Sciatic nerve (tissue), 2 donors: Measurements from ENCODE around the gene ZDHHC8. TPM values are rescaled to one million over a fixed set of nuclear protein-coding genes. Genes with fewer than 3 reads are reported as not detected.
"Not testable (repeated sequence)": the region's sequence is repeated elsewhere in the genome, so short reads cannot be mapped to it uniquely, and the experiment has no call there.

Experiments
- ATAC-seq: fragments of 200-7000 bp; cut with Tn5 transposase; one replicate; pipeline ENCODE4 v1.9.1; 2020; ENCODE audit warnings: mild to moderate bottlenecking, moderate library complexity
- DNase-seq: peaks from one replicate; pipeline ENCODE4 v3.0.0-alpha.2; 2020; ENCODE audit warnings: low spot score
- intact Hi-C: fragments of 100-400 bp; cut with DNase I; formaldehyde crosslinking; loops from one replicate; pipeline ENCODE4 v1.14.2; 2022
- total RNA-seq: library from RNA; stranded (reverse); fragmentation: NEBNext Ultra II Directional; extraction: Animal tissue kit (Norgen Biotek cat#: 25700); gene quantifications from one replicate; pipeline ENCODE4 v1.2.1, GENCODE V29; 2021
- donor health status: DM: no; HTN: no; CAD: no.
- donor health status: DM: no; HTN: no; CAD: no.

ZDHHC8 gene
- total RNA-seq, 1 donor from 2014 or later, result 143 TPM

GRCh38 chr22:20150381-20151275, 19.0 kb downstream of the ZDHHC8 start, which contains the start of gene CCDC188:
CCDC188 (minus strand) TSS chr22:20151055; CDS start chr22:20150986, 69 bp downstream.
- DNase-seq (no peak), ATAC-seq (no peak)
- intact Hi-C loops, result no loop called here

GRCh38 chr22:20151276-20151588, 19.6 kb downstream of the ZDHHC8 start:
- intact Hi-C loops, result no loop called here
- DNase-seq, result no peak
- no peak for ATAC-seq

DNA sequence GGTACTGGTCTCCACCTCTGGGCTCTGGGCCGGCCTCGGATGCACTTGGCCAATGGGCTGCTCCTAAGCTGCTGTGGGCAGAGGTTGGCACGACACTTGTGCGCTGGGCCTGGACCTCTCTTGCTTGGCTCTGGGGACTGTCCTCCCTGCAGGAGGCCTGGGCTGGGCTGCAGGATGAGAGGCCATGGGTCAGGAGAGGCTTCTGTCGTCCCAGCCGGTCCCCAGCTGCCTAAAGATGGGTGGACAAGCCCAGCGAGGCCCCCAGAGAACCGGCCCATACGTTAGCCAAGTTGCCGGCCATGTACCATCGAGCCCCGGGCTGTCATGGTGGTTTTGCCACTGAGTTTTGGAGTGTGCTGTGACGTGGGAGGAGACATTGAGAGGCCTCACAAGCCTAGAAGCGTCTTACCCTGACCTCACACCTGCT, 20.9 kb downstream of the ZDHHC8 start:
- intact Hi-C loops, result no loop called here
- ATAC-seq, result no peak

DNA sequence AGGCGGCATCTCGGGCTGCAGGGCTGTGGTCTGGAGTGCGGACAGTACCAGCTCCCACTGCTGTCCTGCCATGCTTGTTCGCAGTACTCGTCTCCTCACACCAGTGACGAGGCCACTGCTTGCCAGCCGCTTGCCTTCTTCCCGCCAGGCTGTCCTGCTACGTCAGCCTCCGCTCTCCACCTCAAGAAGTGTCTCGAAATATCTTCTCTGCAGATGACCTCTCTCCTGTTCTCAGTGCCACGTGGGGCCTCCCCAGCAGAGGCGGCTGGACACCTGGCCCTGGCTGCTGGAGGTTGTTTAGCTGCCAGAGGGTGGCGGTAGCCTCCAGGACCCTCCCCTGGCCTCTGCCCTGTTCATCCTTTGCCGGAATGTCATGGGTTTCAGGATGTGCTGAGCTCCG, 22.3 kb downstream of the ZDHHC8 start:
- DNase-seq (no peak), ATAC-seq (no peak)
- intact Hi-C loops, result no loop called here

More for the DNA sequence above, 20.9 kb downstream of the ZDHHC8 start:
- no peak for DNase-seq

GRCh38 chr22:20154602-20155187, 23.1 kb downstream of the ZDHHC8 start:
- no peak for DNase-seq
- no peak for ATAC-seq
- intact Hi-C loops, result loop anchor here (5.0 kb wide), 1 partner anchor 113 kb away; the partner anchor contains the start of gene RTN4R

DNA sequence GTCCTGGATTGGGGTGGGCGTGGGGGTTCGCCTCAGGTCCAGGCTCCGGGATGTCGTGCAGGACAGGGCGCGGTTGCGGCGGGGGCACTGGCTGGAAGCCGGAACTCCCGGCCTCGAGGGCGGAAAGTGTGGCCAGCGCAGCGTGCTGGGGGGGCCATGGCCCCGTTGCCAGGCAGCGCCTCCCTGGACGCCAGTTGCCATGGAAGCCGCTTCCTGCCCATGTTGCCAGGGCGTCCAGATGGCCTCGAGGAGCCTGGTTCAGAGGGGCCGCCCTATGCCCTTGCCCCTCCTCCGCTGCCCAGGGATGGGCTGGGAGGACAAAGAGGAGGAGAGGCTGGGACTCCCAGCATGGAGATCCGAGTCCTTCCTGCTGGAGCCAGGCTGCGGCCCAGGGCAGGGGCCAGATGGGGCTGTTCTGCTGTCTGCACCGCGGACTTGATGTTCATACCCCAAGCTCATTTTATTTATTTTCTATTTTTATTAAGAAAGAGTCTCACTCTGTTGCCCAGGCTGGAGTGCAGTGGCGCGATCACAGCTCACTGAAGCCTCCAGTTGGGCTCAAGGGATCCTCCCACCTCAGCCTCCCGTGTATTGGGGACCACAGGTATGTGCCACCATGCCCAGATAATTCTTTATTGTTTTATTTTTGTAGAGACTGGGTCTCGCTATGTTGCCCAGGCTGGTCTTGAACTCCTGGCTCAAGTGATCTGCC, 23.9 kb downstream of the ZDHHC8 start:
- DNase-seq (peak; percentile 79), ATAC-seq (peak; percentile 81)
- intact Hi-C loops, result loop anchor here (2.0 to 5.0 kb wide), 2 partner anchors 112 to 129 kb away; partner anchors contain the start of gene RTN4R

GRCh38 chr22:20156042-20156389, 24.4 kb downstream of the ZDHHC8 start:
- DNase-seq (no peak), ATAC-seq (no peak)
- intact Hi-C loops, result loop anchor here (2.0 to 5.0 kb wide), 2 partner anchors 111 to 129 kb away; partner anchors contain the start of gene RTN4R

- DNase-seq, result peak; percentile 95
- intact Hi-C loops, result loop anchor here (2.0 to 5.0 kb wide), 2 partner anchors 110 to 128 kb away; partner anchors contain the start of gene RTN4R
- peak; percentile 74 for ATAC-seq
Observed at GRCh38 chr22:20156611-20157429, 25.2 kb downstream of the ZDHHC8 start.

- DNase-seq (no peak), ATAC-seq (no peak)
- intact Hi-C loops, result loop anchor here (2.0 to 5.0 kb wide), 2 partner anchors 110 to 127 kb away; partner anchors contain the start of gene RTN4R
Observed at GRCh38 chr22:20157430-20158183, 26.0 kb downstream of the ZDHHC8 start.

DNA sequence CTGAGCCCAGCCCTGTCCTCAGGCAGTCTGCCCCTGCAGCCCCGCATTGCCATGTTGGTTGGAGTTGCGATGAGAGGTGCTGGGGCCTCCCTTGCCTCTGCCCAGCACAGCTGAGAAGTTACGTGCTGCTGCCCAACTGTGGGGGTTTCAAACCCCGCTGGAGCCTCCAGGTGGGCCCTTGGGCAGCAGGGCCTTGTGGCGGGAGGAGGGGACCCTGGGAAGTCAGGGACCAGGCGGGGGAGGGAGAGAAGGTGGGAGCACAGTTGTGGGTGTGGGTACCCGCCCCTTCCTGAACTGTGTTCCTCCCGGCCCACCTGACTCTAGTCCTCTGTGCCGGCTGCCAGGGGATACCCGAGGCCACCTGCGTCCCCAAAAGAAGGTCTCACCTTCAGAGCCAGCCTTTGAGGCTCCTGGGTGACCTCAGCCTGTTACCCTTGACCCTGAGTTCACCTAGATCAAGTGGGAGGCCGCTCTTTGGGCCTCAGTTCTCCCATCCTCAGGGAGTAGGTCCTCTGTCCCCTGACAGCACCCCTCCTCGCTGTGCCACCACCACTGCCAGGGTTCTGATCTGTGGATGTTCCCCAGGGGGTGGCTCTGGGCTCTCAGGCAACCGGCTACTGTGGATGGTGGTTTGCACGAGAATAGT, 26.9 kb downstream of the ZDHHC8 start:
- intact Hi-C loops, result loop anchor here (5.0 kb wide), 1 partner anchor 109 kb away; the partner anchor contains the start of gene RTN4R
- DNase-seq (no peak), ATAC-seq (no peak)

DNA sequence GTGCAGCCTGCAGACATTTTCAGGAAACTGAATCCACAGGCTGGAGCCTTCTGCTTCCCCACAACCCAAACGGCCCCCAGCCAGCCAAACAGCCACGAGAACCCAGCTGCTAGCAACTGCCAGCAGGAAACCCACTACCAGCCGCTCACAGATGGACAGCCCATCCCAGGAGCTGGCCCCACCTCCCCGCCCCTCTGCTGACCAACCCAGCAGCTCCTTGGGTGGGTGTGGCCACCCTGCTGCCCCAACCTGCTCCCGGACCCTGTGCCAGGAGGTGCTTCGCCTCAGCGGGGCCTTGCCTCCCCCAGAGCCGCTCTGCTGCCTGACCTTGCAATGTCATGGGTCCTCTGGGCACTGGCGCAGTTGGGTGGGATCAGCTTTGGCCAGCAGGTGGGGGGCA, 27.5 kb downstream of the ZDHHC8 start:
- ATAC-seq, result no peak
- intact Hi-C loops, result loop anchor here (5.0 kb wide), 1 partner anchor 108 kb away; the partner anchor contains the start of gene RTN4R
- DNase-seq, result no peak

- DNase-seq, ATAC-seq: not testable (repeated sequence)
- intact Hi-C loops, result loop anchor here (5.0 kb wide), 1 partner anchor 108 kb away; the partner anchor contains the start of gene RTN4R
Observed at GRCh38 chr22:20159531-20159930, 27.9 kb downstream of the ZDHHC8 start.

- DNase-seq (no peak), ATAC-seq (no peak)
- intact Hi-C loops, result no loop called here
Observed at GRCh38 chr22:20160041-20160440, 28.4 kb downstream of the ZDHHC8 start.

- intact Hi-C loops, result no loop called here
- no peak for ATAC-seq
- DNase-seq, result no peak
Observed at GRCh38 chr22:20164863-20165262, 33.3 kb downstream of the ZDHHC8 start.

- no peak for DNase-seq
- intact Hi-C loops, result no loop called here
- ATAC-seq, result no peak
Observed at GRCh38 chr22:20165421-20165820, 33.8 kb downstream of the ZDHHC8 start.

DNA sequence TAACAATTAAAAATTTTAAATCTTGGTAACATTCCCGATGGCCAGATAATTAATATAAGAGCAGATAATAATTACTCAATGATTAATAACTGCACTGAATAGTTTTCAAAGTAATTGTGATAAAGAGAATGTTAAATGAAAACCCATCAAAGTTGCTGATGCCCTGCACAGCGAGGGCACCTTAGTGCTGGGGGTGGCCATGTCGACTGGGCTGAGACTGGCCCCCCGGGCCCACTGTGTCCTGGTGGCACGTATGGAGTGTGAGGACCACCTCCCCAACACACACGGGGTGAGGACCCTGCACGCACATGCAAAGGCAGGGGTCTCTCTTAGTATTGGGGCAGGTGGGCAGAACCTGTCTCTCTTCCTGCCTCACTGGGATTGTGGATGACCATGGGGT, 34.3 kb downstream of the ZDHHC8 start:
- ATAC-seq (no peak), DNase-seq (no peak)
- intact Hi-C loops, result no loop called here

DNA sequence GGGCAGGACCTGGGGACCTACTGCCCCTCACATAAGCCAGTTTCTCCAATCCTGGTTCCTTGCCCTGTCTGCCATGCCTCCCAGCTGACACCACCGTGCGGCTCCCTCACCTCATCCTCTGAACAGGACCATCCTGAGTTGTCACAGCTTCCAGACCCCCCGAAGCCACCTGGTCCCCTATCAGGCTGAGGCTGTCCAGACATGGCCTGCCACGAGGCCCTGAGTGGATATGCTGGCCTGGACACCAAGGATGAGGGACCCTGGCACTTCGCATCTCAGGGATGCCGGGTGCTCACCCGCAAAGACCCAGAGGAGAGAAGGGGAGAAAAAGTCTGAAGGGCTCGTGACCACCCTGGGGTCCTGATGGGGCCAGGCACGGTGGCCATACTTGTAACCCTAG, 35.1 kb downstream of the ZDHHC8 start:
- intact Hi-C loops, result no loop called here
- ATAC-seq (no peak), DNase-seq (no peak)
